IMR-90 (cell line): Measurements from ENCODE around the gene BRAF. TPM values are rescaled to one million over a fixed set of nuclear protein-coding genes. Genes with fewer than 3 reads are reported as not detected.

Experiments used
- ATAC-seq: fragments of 200-7000 bp; cut with Tn5 transposase; 2 replicates; pipeline ENCODE4 v1.9.1; 2020; ENCODE audit warnings: low read depth, mild to moderate bottlenecking, moderate library complexity
- BruUV-seq: library from RNA; stranded (reverse); fragments of 400-500 nt; replicated peaks from 2 replicates; lab custom pipeline; 2021; lab: Mats Ljungman, UMichigan
- CTCF ChIA-PET: fragments of 300-600 bp; formaldehyde crosslinking; extraction: SDS; loops from one replicate; lab custom pipeline; 2021; ENCODE audit warnings: antibody characterized with exemption; lab: Yijun Ruan, JAX
- POLR2A ChIA-PET: fragments of 300-600 bp; sonication (Branson Sonifier 250); formaldehyde crosslinking; loops from one replicate; lab custom pipeline; 2022; ENCODE audit warnings: antibody characterized with exemption; ENCODE audit not compliant: unreplicated experiment; lab: Charles Lee
- DNase-seq: peaks from one replicate; pipeline ENCODE4 v3.0.0; 2013
- H2AFZ ChIP-seq: replicated peaks from 2 replicates; pipeline ENCODE3; 2013; ENCODE audit warnings: low read length, mild to moderate bottlenecking; ENCODE audit not compliant: poor library complexity
- H2AK5ac ChIP-seq: 2 replicates; pipeline ENCODE4 v1.6.1; 2013; ENCODE audit warnings: low read depth, low read length, inconsistent platforms
- H2AK9ac ChIP-seq: replicated peaks from 2 replicates; pipeline ENCODE3; 2013; ENCODE audit warnings: mild to moderate bottlenecking, low read depth, low read length, moderate library complexity; ENCODE audit not compliant: poor library complexity
- H2BK120ac ChIP-seq: 2 replicates; pipeline ENCODE4 v1.6.1; 2013; ENCODE audit warnings: low read depth, low read length, inconsistent platforms
- H2BK15ac ChIP-seq: 3 replicates; pipeline ENCODE4 v1.6.1; 2013; ENCODE audit warnings: low read depth, low read length, inconsistent platforms
- H2BK20ac ChIP-seq: 2 replicates; pipeline ENCODE4 v1.6.1; 2013; ENCODE audit warnings: low read depth, mild to moderate bottlenecking, inconsistent platforms, low read length, moderate library complexity
- H2BK5ac ChIP-seq: 2 replicates; pipeline ENCODE4 v1.6.1; 2013; ENCODE audit warnings: mild to moderate bottlenecking, low read depth, low read length, inconsistent platforms; ENCODE audit not compliant: poor library complexity, severe bottlenecking
- H3K14ac ChIP-seq: replicated peaks from 2 replicates; pipeline ENCODE4 v1.6.1; 2013; ENCODE audit warnings: low read depth, low read length, inconsistent platforms
- H3K18ac ChIP-seq: 2 replicates; pipeline ENCODE4 v1.6.1; 2013; ENCODE audit warnings: low read depth, low read length, control low read depth
- H3K23ac ChIP-seq: 2 replicates; pipeline ENCODE4 v1.6.1; 2013; ENCODE audit warnings: low read depth, low read length, inconsistent platforms
- H3K27ac ChIP-seq: 2 replicates; pipeline ENCODE4 v1.5.1; 2013; ENCODE audit warnings: mild to moderate bottlenecking, control low read depth, low read length; ENCODE audit not compliant: insufficient read depth
- H3K27me3 ChIP-seq: 2 replicates; pipeline ENCODE4 v1.6.1; 2013; ENCODE audit warnings: low read length; ENCODE audit not compliant: control insufficient read depth, insufficient read depth
- H3K36me3 ChIP-seq: 2 replicates; pipeline ENCODE4 v1.6.1; 2013; ENCODE audit warnings: low read length, mixed read lengths; ENCODE audit not compliant: control insufficient read depth, insufficient read depth
- H3K4ac ChIP-seq: 2 replicates; pipeline ENCODE4 v1.6.1; 2013; ENCODE audit warnings: low read depth, low read length, inconsistent platforms
- H3K4me1 ChIP-seq: 2 replicates; pipeline ENCODE4 v1.6.1; 2013; ENCODE audit warnings: low read length, mixed read lengths; ENCODE audit not compliant: control insufficient read depth, insufficient read depth
- H3K4me2 ChIP-seq: 2 replicates; pipeline ENCODE4 v1.6.1; 2013; ENCODE audit warnings: low read depth, mild to moderate bottlenecking, control low read depth, low read length, moderate library complexity
- H3K4me3 ChIP-seq: 2 replicates; pipeline ENCODE4 v1.5.1; 2013; ENCODE audit warnings: low read depth, mild to moderate bottlenecking, control low read depth, low read length, moderate library complexity; ENCODE audit not compliant: insufficient read depth
- H3K56ac ChIP-seq: 2 replicates; pipeline ENCODE4 v1.6.1; 2013; ENCODE audit warnings: low read length, inconsistent platforms; ENCODE audit not compliant: insufficient read depth; ENCODE audit errors: extremely low read depth
- H3K79me1 ChIP-seq, 2 experiments: 2 replicates each; pipeline ENCODE4 v1.6.1; 2013; ENCODE audit warnings: low read length in 2 of 2, inconsistent platforms in 1 of 2, low read depth in 1 of 2
- H3K9ac ChIP-seq: 2 replicates; pipeline ENCODE4 v1.6.1; 2013; ENCODE audit warnings: low read depth, low read length, control low read depth
- H3K9me1 ChIP-seq: 2 replicates; pipeline ENCODE4 v1.6.1; 2013; ENCODE audit warnings: low read length, inconsistent platforms; ENCODE audit not compliant: insufficient read depth
- H3K9me3 ChIP-seq: 2 replicates; pipeline ENCODE4 v1.6.1; 2013; ENCODE audit warnings: low read length; ENCODE audit not compliant: control insufficient read depth, insufficient read depth
- H4K20me1 ChIP-seq: 2 replicates; pipeline ENCODE4 v1.6.1; 2013; ENCODE audit warnings: low read length, inconsistent platforms; ENCODE audit not compliant: insufficient read depth
- H4K5ac ChIP-seq: 2 replicates; pipeline ENCODE4 v1.6.1; 2013; ENCODE audit warnings: mild to moderate bottlenecking, low read depth, low read length, control low read depth
- H4K8ac ChIP-seq, 2 experiments: 2 replicates each; pipeline ENCODE4 v1.6.1; 2013; ENCODE audit warnings: low read depth in 2 of 2, low read length in 2 of 2, control low read depth in 1 of 2, inconsistent platforms in 1 of 2
- H4K91ac ChIP-seq: 2 replicates; pipeline ENCODE4 v1.6.1; 2013; ENCODE audit warnings: low read depth, low read length, inconsistent platforms; ENCODE audit not compliant: insufficient read depth
- CEBPB ChIP-seq: IDR thresholded peaks from 2 replicates; pipeline ENCODE4 v1.6.1; 2012; ENCODE audit warnings: low read depth, low read length, improper control_type of control experiment
- CHD1 ChIP-seq: IDR thresholded peaks from 2 replicates; pipeline ENCODE4 v1.6.1; 2012; ENCODE audit warnings: low read depth, low read length, improper control_type of control experiment
- FOS ChIP-seq: fragments of 150-350 bp; IDR thresholded peaks from 2 replicates; pipeline ENCODE4 v1.6.1; 2016; ENCODE audit warnings: low read depth, low read length
- MAFK ChIP-seq: IDR thresholded peaks from 2 replicates; pipeline ENCODE4 v1.6.1; 2012; ENCODE audit warnings: low read depth, low read length, improper control_type of control experiment
- MAZ ChIP-seq: IDR thresholded peaks from 2 replicates; pipeline ENCODE4 v1.6.1; 2012; ENCODE audit warnings: low read depth, mild to moderate bottlenecking, low read length, improper control_type of control experiment, moderate library complexity, borderline replicate concordance
- MXI1 ChIP-seq: IDR thresholded peaks from 2 replicates; pipeline ENCODE4 v1.6.1; 2012; ENCODE audit warnings: low read depth, mild to moderate bottlenecking, low read length, moderate library complexity, borderline replicate concordance
- NFE2L2 ChIP-seq: fragments of 150-350 bp; IDR thresholded peaks from 2 replicates; pipeline ENCODE4 v1.6.1; 2016; ENCODE audit warnings: low read depth, mild to moderate bottlenecking, low read length
- POLR2A ChIP-seq: IDR thresholded peaks from 2 replicates; pipeline ENCODE4 v1.6.1; 2012; ENCODE audit warnings: mild to moderate bottlenecking, low read depth, low read length
- RAD21 ChIP-seq: IDR thresholded peaks from 2 replicates; pipeline ENCODE4 v1.6.1; 2012; ENCODE audit warnings: low read length, improper control_type of control experiment
- RCOR1 ChIP-seq: IDR thresholded peaks from 2 replicates; pipeline ENCODE4 v1.6.1; 2012; ENCODE audit warnings: mild to moderate bottlenecking, low read length, improper control_type of control experiment; ENCODE audit not compliant: insufficient replicate concordance
- RFX5 ChIP-seq: IDR thresholded peaks from 2 replicates; pipeline ENCODE4 v1.8.0; 2012; ENCODE audit warnings: low read depth, mild to moderate bottlenecking, low read length, moderate library complexity
- SMC3 ChIP-seq: fragments of 150-350 bp; IDR thresholded peaks from 2 replicates; pipeline ENCODE4 v1.6.1; 2016; ENCODE audit warnings: low read depth, mild to moderate bottlenecking, antibody characterized with exemption, low read length, moderate library complexity
- USF2 ChIP-seq: fragments of 150-350 bp; IDR thresholded peaks from 2 replicates; pipeline ENCODE4 v1.6.1; 2017; ENCODE audit warnings: mild to moderate bottlenecking, antibody characterized with exemption, low read length, low read depth
- WGBS, 2 experiments: methylation state at CpG; one replicate each; pipeline versions ENCODE4 v1.1.5 to v1.1.7; 2013; ENCODE audit warnings: missing lambda C conversion rate in 2 of 2; ENCODE audit not compliant: insufficient read length in 1 of 2; ENCODE audit errors: extremely low coverage in 2 of 2; 5-methylcytosine and 5-hydroxymethylcytosine counted together
- dilution Hi-C: fragments of 300-500 bp; cut with HindIII; formaldehyde crosslinking; loops from one replicate; pipeline ENCODE4 v1.14.3; 2018; ENCODE audit warnings: low sequenced_read_pairs; ENCODE audit not compliant: unreplicated experiment
- in situ Hi-C: fragments of 300-500 bp; cut with MboI; formaldehyde crosslinking; loops from 3 replicates; pipeline ENCODE4 v1.14.3; 2019; ENCODE audit warnings: low sequenced_read_pairs, inconsistent platforms, mixed read lengths
- intact Hi-C: fragments of 100-400 bp; cut with micrococcal nuclease; formaldehyde crosslinking; loops from 2 replicates; pipeline ENCODE4 v1.10.0; 2022
- polyA plus RNA-seq, 3 experiments: library from polyadenylated mRNA; depleted of rRNA; stranded (reverse); fragments of >200 nt; gene quantifications; 2 replicates each; pipeline ENCODE4 v1.2.3, GENCODE V29; 2012; ENCODE audit warnings: low replicate concordance in 1 of 3
- total RNA-seq: library from RNA; depleted of rRNA; stranded (reverse); fragments of >200 nt; gene quantifications from 2 replicates; pipeline ENCODE4 v1.2.3, GENCODE V29; 2012
- TF ChIP-seq, protein P1 (sequence below): fragments of 150-350 bp; IDR thresholded peaks from 2 replicates; pipeline ENCODE4 v1.6.1; 2016; ENCODE audit warnings: low read depth, mild to moderate bottlenecking, low read length, moderate library complexity, borderline replicate concordance

BRAF gene
- total and polyA plus RNA-seq, 2 of the 4 experiments (the other 2 are of a cell fraction), result 5.7 to 12.9 TPM

DNA sequence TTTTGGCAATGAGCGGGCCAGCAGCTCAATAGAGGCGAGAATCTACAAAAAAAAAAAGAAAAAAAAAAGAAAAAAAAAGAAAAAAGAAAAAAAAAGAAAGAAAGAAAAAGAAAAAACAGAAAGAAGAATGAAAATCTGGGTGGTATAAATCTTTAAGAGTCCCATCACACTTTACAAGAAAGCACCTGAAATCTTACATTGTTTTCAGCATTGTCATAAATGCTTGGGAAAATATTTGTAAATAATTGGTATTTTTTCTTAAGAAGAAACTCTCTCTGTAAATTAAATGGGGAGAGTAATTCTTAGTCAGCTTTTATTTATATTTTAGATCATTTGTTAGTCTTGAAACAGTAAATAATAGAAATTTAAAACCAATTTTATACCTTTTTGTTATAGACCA is 190.0 kb downstream of the BRAF start:
- H2BK20ac ChIP-seq, result no peak overlapping the region
- no peak overlapping the region for H4K8ac ChIP-seq
- H4K91ac ChIP-seq, result no peak overlapping the region
- H2AFZ ChIP-seq, result no peak overlapping the region
- H3K4me3 ChIP-seq, result no peak overlapping the region
- H3K23ac ChIP-seq, result no peak overlapping the region
- no peak overlapping the region for H4K5ac ChIP-seq
- H2BK120ac ChIP-seq, result no peak overlapping the region
- H3K4me1 ChIP-seq, result no peaks in the 10 kb centered on the region
- CTCF ChIA-PET, result no interaction called here
- H2BK15ac ChIP-seq, result no peak overlapping the region
- no peaks in the 10 kb centered on the region for H4K20me1 ChIP-seq
- no peak overlapping the region for H3K4ac ChIP-seq
- no peaks in the 10 kb centered on the region for H3K27me3 ChIP-seq
- WGBS, 2 experiments, result no CpG with 5 or more reads among the region's 2 CpGs
- no peak overlapping the region for H3K4me2 ChIP-seq
- no peak overlapping the region for H3K18ac ChIP-seq
- H3K9ac ChIP-seq, result no peak overlapping the region
- H3K14ac ChIP-seq, result no peak overlapping the region
- no peaks in the 10 kb centered on the region for H3K9me1 ChIP-seq
- H2BK5ac ChIP-seq, result no peak overlapping the region
- no peaks in the 10 kb centered on the region for H3K9me3 ChIP-seq
- POLR2A ChIA-PET, result no interaction called here
- no peak overlapping the region for H3K27ac ChIP-seq
- peaks cover 2% of the 10 kb centered on the region; the same call in 1 of the 2 replicates for H3K36me3 ChIP-seq
- no peak overlapping the region for H2AK9ac ChIP-seq
- no peak overlapping the region for H2AK5ac ChIP-seq
- TF ChIP-seq USF2, result no peak
- TF ChIP-seq SMC3, result no peak
- TF ChIP-seq POLR2A, result no peak
- TF ChIP-seq MAZ, result no peak
- TF ChIP-seq RFX5, result no peak
- TF ChIP-seq MXI1, result no peak
- no peak for TF ChIP-seq NFE2L2
- TF ChIP-seq CHD1, result no peak
- TF ChIP-seq CEBPB, result no peak
- TF ChIP-seq, protein P1, sequence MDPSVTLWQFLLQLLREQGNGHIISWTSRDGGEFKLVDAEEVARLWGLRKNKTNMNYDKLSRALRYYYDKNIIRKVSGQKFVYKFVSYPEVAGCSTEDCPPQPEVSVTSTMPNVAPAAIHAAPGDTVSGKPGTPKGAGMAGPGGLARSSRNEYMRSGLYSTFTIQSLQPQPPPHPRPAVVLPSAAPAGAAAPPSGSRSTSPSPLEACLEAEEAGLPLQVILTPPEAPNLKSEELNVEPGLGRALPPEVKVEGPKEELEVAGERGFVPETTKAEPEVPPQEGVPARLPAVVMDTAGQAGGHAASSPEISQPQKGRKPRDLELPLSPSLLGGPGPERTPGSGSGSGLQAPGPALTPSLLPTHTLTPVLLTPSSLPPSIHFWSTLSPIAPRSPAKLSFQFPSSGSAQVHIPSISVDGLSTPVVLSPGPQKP, result no peak
- no peak for TF ChIP-seq RAD21
- no peak for TF ChIP-seq RCOR1
- TF ChIP-seq FOS, result no peak
- no peak for TF ChIP-seq MAFK
- intact Hi-C loops (no loop called here), dilution Hi-C loops (no loop called here), in situ Hi-C loops (no loop called here)
- 0 out of 4 replicates have a peak, but pooled peaks cover 0 to 2% of the 10 kb centered on the region in 2 experiments for H3K79me1 ChIP-seq
- no TSS peak for BruUV-seq
- DNase-seq (no peak), ATAC-seq (no peak)
- no peak overlapping the region for H3K56ac ChIP-seq
